Endodermal cell (in vitro differentiated cells): Measurements from ENCODE around the gene LRP1-AS. TPM values are rescaled to one million over a fixed set of nuclear protein-coding genes. Genes with fewer than 3 reads are reported as not detected.

Source experiments
- DNase-seq: peaks from one replicate; pipeline ENCODE4 v3.0.0-alpha.2; 2017
- H3K27ac ChIP-seq: 2 replicates; pipeline ENCODE4 v1.5.1; 2013; ENCODE audit warnings: mild to moderate bottlenecking, low read depth, low read length, moderate library complexity
- H3K27me3 ChIP-seq: 2 replicates; pipeline ENCODE4 v1.6.1; 2013; ENCODE audit warnings: mild to moderate bottlenecking, low read length, moderate library complexity; ENCODE audit not compliant: insufficient read depth, control insufficient read depth, poor library complexity, severe bottlenecking
- H3K36me3 ChIP-seq: 2 replicates; pipeline ENCODE4 v1.7.0; 2013; ENCODE audit warnings: mild to moderate bottlenecking, low read length, moderate library complexity; ENCODE audit not compliant: control insufficient read depth, insufficient read depth
- H3K4me1 ChIP-seq: one replicate; pipeline ENCODE4 v1.7.0; 2013; ENCODE audit warnings: low read length; ENCODE audit not compliant: control insufficient read depth, insufficient read depth
- H3K4me3 ChIP-seq: 2 replicates; pipeline ENCODE4 v1.5.1; 2013; ENCODE audit warnings: mild to moderate bottlenecking, low read length, moderate library complexity
- H3K9ac ChIP-seq: 2 replicates; pipeline ENCODE4 v1.6.1; 2013; ENCODE audit warnings: mild to moderate bottlenecking, low read length, moderate library complexity; ENCODE audit not compliant: poor library complexity, severe bottlenecking; ENCODE audit errors: extremely low read depth
- H3K9me3 ChIP-seq: 2 replicates; pipeline ENCODE4 v1.6.1; 2013; ENCODE audit warnings: mild to moderate bottlenecking, low read length, moderate library complexity; ENCODE audit not compliant: control insufficient read depth
- H3K27ac Mint-ChIP-seq: 2 replicates; pipeline ENCODE4 v1.8.0; 2020; ENCODE audit warnings: mixed read lengths
- H3K27me3 Mint-ChIP-seq: 2 replicates; pipeline ENCODE4 v1.8.0; 2021; ENCODE audit warnings: mild to moderate bottlenecking, mixed read lengths; ENCODE audit not compliant: insufficient read depth
- H3K36me3 Mint-ChIP-seq: 2 replicates; pipeline ENCODE4 v1.8.0; 2020; ENCODE audit warnings: low read depth, mixed read lengths
- H3K4me1 Mint-ChIP-seq: 2 replicates; pipeline ENCODE4 v1.8.0; 2020; ENCODE audit warnings: mixed read lengths
- H3K4me3 Mint-ChIP-seq: 2 replicates; pipeline ENCODE4 v1.8.0; 2020; ENCODE audit warnings: mild to moderate bottlenecking, moderate library complexity, mixed read lengths
- H3K9me3 Mint-ChIP-seq: 2 replicates; pipeline ENCODE4 v1.8.0; 2020; ENCODE audit warnings: mild to moderate bottlenecking, mixed read lengths
- WGBS, 2 experiments: methylation state at CpG; one replicate each; pipeline versions ENCODE4 v1.1.5 to v1.1.7; 2013; ENCODE audit warnings: missing lambda C conversion rate in 2 of 2, mixed read lengths in 1 of 2; ENCODE audit not compliant: insufficient coverage in 1 of 2, insufficient read length in 1 of 2; 5-methylcytosine and 5-hydroxymethylcytosine counted together
- total RNA-seq, 2 donors: library from RNA; stranded (reverse); fragmentation: NEBNext Ultra II Directional in 1 of 2; extraction: Animal tissue kit (Norgen Biotek cat#: 25700) in 1 of 2; gene quantifications; 2 replicates in 1 of 2; 3 replicates in 1 of 2; pipeline ENCODE4 v1.2.1, GENCODE V29; 2021
- TF ChIP-seq, protein P1 (sequence below): fragments of 200-600 bp; sonication (generic); conservative IDR thresholded peaks from 2 replicates; pipeline ENCODE4 v1.5.0; 2021; ENCODE audit warnings: antibody characterized with exemption, mild to moderate bottlenecking

Gene LRP1-AS
- total RNA-seq, 2 donors from 2014 or later, result not detected

DNA sequence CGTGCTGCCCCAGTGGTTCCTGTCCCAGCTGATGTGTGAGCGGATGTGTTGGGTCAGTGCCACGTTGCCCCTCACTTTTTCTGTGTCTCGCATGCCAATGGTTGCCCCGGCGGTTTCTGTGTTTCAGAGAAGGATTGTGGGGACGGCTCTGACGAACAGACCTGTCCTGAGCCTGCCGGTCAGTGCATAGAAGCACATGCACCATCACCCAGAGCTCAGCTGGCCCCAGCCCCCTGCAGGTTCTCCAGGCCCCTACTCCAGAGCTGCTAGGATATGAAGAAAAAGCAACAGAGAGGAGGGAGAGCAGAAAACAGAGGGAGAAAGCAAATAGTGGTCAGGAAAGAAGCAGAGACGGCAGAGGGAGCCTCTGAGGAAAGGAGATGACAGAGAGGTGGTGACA lies 20.6 kb upstream of the LRP1-AS start:
- H3K36me3 Mint-ChIP-seq, result peaks cover 63% of the 10 kb centered on the region
- TF ChIP-seq, protein P1, sequence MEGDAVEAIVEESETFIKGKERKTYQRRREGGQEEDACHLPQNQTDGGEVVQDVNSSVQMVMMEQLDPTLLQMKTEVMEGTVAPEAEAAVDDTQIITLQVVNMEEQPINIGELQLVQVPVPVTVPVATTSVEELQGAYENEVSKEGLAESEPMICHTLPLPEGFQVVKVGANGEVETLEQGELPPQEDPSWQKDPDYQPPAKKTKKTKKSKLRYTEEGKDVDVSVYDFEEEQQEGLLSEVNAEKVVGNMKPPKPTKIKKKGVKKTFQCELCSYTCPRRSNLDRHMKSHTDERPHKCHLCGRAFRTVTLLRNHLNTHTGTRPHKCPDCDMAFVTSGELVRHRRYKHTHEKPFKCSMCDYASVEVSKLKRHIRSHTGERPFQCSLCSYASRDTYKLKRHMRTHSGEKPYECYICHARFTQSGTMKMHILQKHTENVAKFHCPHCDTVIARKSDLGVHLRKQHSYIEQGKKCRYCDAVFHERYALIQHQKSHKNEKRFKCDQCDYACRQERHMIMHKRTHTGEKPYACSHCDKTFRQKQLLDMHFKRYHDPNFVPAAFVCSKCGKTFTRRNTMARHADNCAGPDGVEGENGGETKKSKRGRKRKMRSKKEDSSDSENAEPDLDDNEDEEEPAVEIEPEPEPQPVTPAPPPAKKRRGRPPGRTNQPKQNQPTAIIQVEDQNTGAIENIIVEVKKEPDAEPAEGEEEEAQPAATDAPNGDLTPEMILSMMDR, result peak; percentile 18
- H3K4me1 Mint-ChIP-seq, result no peaks in the 10 kb centered on the region
- no peak overlapping the region for H3K27ac Mint-ChIP-seq
- no peak overlapping the region for H3K4me3 Mint-ChIP-seq
- Histone ChIP-seq H3K4me1 (no peaks in the 10 kb centered on the region), H3K9ac (no peak overlapping the region), H3K36me3 (peaks cover 54% of the 10 kb centered on the region), H3K27ac (no peak overlapping the region), H3K9me3 (no peaks in the 10 kb centered on the region), H3K4me3 (no peak overlapping the region), H3K27me3 (no peaks in the 10 kb centered on the region)
- H3K9me3 Mint-ChIP-seq, result no peaks in the 10 kb centered on the region
- 90 to 91% methylated on average over 6 to 10 of the region's 10 CpGs for WGBS, 2 experiments
- DNase-seq, result no peak
- H3K27me3 Mint-ChIP-seq, result no peaks in the 10 kb centered on the region

GRCh38 chr12:57166971-57167371 lies 19.6 kb upstream of the LRP1-AS start:
- Mint-ChIP-seq H3K36me3 (peaks cover 55% of the 10 kb centered on the region), H3K4me1 (no peaks in the 10 kb centered on the region), H3K9me3 (no peaks in the 10 kb centered on the region), H3K27me3 (no peaks in the 10 kb centered on the region), H3K27ac (no peak overlapping the region), H3K4me3 (no peak overlapping the region)
- Histone ChIP-seq H3K4me1 (no peaks in the 10 kb centered on the region), H3K4me3 (no peak overlapping the region), H3K36me3 (peaks cover 59% of the 10 kb centered on the region), H3K27ac (no peak overlapping the region), H3K9ac (no peak overlapping the region), H3K27me3 (no peaks in the 10 kb centered on the region), H3K9me3 (no peaks in the 10 kb centered on the region)
- TF ChIP-seq, protein P1, result no peak
- DNase-seq, result no peak
- WGBS, 2 experiments, result 91 to 94% methylated on average over 9 to 10 of the region's 10 CpGs

DNA sequence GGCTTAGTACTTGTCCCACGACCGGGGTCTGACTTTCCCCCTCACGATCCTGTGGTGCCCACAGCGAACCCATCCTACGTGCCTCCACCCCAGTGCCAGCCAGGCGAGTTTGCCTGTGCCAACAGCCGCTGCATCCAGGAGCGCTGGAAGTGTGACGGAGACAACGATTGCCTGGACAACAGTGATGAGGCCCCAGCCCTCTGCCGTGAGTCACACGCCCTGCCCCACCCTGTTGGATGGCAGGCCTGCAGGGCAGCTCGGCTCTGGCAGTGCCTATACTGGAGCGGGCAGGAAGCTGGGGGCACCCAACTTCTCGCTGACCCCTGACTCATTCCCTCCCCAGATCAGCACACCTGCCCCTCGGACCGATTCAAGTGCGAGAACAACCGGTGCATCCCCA lies 18.3 kb upstream of the LRP1-AS start:
- Histone ChIP-seq H3K9me3 (no peaks in the 10 kb centered on the region), H3K4me1 (no peaks in the 10 kb centered on the region), H3K27me3 (no peaks in the 10 kb centered on the region), H3K36me3 (peaks cover 64% of the 10 kb centered on the region), H3K4me3 (no peak overlapping the region), H3K9ac (no peak overlapping the region), H3K27ac (no peak overlapping the region)
- Mint-ChIP-seq H3K27me3 (no peaks in the 10 kb centered on the region), H3K4me3 (no peak overlapping the region), H3K9me3 (no peaks in the 10 kb centered on the region), H3K27ac (no peak overlapping the region), H3K4me1 (no peaks in the 10 kb centered on the region), H3K36me3 (peaks cover 46% of the 10 kb centered on the region)
- DNase-seq, result no peak
- TF ChIP-seq, protein P1, result no peak
- WGBS, 2 experiments, result 95 to 98% methylated on average over 13 to 19 of the region's 19 CpGs
